Panc1 (cell line): ENCODE results near the gene ATF7. TPM values are rescaled to one million over a fixed set of nuclear protein-coding genes. Genes with fewer than 3 reads are reported as not detected.

ENCODE experiments used
- ATAC-seq: fragments of 200-7000 bp; cut with Tn5 transposase; 2 replicates; pipeline ENCODE4 v1.9.1; 2020; ENCODE audit warnings: mild to moderate bottlenecking, moderate library complexity
- BruUV-seq: library from RNA; stranded (reverse); fragments of 400-500 nt; replicated peaks from 2 replicates; lab custom pipeline; 2021; lab: Mats Ljungman, UMichigan
- CTCF ChIA-PET: fragments of 300-600 bp; sonication (Branson Sonifier 250); formaldehyde crosslinking; loops from one replicate; lab custom pipeline; 2022; ENCODE audit warnings: antibody characterized with exemption; lab: Charles Lee
- POLR2A ChIA-PET: fragments of 300-600 bp; sonication (Branson Sonifier 250); formaldehyde crosslinking; loops from one replicate; lab custom pipeline; 2022; ENCODE audit warnings: antibody characterized with exemption; lab: Charles Lee
- DNase-seq: peaks from one replicate; pipeline ENCODE4 v3.0.0-alpha.2; 2010; ENCODE audit warnings: low read depth, low spot score
- H3K27ac ChIP-seq: 2 replicates; pipeline ENCODE4 v1.5.1; 2011; ENCODE audit warnings: mild to moderate bottlenecking, low read length, inconsistent platforms
- H3K27me3 ChIP-seq: fragments of 200-500 bp; sonication (Bioruptor generic); 2 replicates; pipeline ENCODE4 v1.6.0; 2014; ENCODE audit warnings: low read length, inconsistent platforms; ENCODE audit not compliant: control insufficient read depth, insufficient read depth
- H3K36me3 ChIP-seq: fragments of 200-500 bp; sonication (Bioruptor generic); 2 replicates; pipeline ENCODE4 v1.5.1; 2014; ENCODE audit warnings: inconsistent platforms, mild to moderate bottlenecking, low read length, moderate library complexity; ENCODE audit not compliant: control insufficient read depth, insufficient read depth
- H3K4me1 ChIP-seq: 2 replicates; pipeline ENCODE4 v1.5.1; 2011; ENCODE audit warnings: inconsistent platforms, mild to moderate bottlenecking, low read length, moderate library complexity; ENCODE audit not compliant: control insufficient read depth, insufficient read depth
- H3K4me3 ChIP-seq, 2 experiments: 2 replicates each; pipeline ENCODE4 v1.5.1; 2011 to 2012; ENCODE audit warnings: low read depth in 2 of 2, low read length in 2 of 2, mild to moderate bottlenecking in 2 of 2, inconsistent platforms in 1 of 2, moderate library complexity in 1 of 2
- H3K9me3 ChIP-seq: fragments of 200-500 bp; sonication (Bioruptor generic); 2 replicates; pipeline ENCODE4 v1.5.1; 2014; ENCODE audit warnings: low read depth, mild to moderate bottlenecking, inconsistent platforms, low read length, moderate library complexity; ENCODE audit not compliant: control insufficient read depth, insufficient read depth
- POLR2AphosphoS5 ChIP-seq: IDR thresholded peaks from 2 replicates; pipeline ENCODE4 v1.6.1; 2012; ENCODE audit warnings: mild to moderate bottlenecking, low read depth, low read length, moderate library complexity
- SIN3A ChIP-seq: IDR thresholded peaks from 2 replicates; pipeline ENCODE4 v1.6.1; 2012; ENCODE audit warnings: low read depth, mild to moderate bottlenecking, low read length, moderate library complexity, borderline replicate concordance; ENCODE audit not compliant: insufficient read depth
- TCF7L2 ChIP-seq: IDR thresholded peaks from 2 replicates; pipeline ENCODE4 v1.6.1; 2011; ENCODE audit warnings: mild to moderate bottlenecking, low read depth, low read length, inconsistent platforms
- in situ Hi-C: cut with HindIII; loops from 2 replicates; pipeline ENCODE4 v1.10.0; 2016; ENCODE audit warnings: low sequenced_read_pairs, low pct_unique_long_range_greater_than_20kb
- intact Hi-C: fragments of 100-400 bp; cut with micrococcal nuclease; formaldehyde crosslinking; loops from one replicate; pipeline ENCODE4 v1.10.0; 2022; ENCODE audit not compliant: unreplicated experiment
- total RNA-seq: library from RNA; stranded (reverse); gene quantifications from one replicate; pipeline ENCODE4 v1.2.1, GENCODE V29; 2021; ENCODE audit not compliant: unreplicated experiment
- TF ChIP-seq, protein P1 (sequence below), 2 experiments: IDR thresholded peaks; 2 replicates each; pipeline ENCODE4 v1.6.1; 2011 to 2012; ENCODE audit warnings: low read depth in 2 of 2, control low read depth in 1 of 2, low read length in 1 of 2, mild to moderate bottlenecking in 1 of 2, moderate library complexity in 1 of 2; ENCODE audit not compliant: insufficient read depth in 1 of 2
- TF ChIP-seq, protein P2 (sequence below): fragments of 450-650 bp; IDR thresholded peaks from 2 replicates; pipeline ENCODE4 v1.5.1; 2017; ENCODE audit warnings: mild to moderate bottlenecking

The ATF7 gene
- total RNA-seq, 1 experiment from 2014 or later: 29.5 TPM

DNA sequence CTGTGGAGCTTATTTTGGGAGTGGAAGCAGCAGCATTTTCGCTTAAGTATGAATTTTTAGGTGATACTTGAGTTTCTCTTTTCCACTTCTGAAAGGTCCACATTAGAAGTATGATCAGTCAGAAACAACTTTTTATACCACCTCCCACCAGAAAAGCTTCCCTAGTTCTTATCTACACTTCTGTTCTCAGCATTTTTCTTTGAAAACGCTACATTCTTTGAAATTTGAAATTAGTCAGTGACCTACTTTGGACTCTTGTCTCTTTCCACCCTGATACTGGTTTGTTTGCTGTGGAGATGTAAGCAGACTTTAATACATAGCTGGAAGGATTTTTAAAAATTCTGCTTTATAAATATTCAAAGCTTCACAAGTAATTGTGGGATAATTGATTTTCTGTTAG is 152.1 kb downstream of the ATF7 start:
- no TSS peak for BruUV-seq
- ChIA-PET POLR2A (no interaction called here), CTCF (no interaction called here)
- TF ChIP-seq, protein P1, sequence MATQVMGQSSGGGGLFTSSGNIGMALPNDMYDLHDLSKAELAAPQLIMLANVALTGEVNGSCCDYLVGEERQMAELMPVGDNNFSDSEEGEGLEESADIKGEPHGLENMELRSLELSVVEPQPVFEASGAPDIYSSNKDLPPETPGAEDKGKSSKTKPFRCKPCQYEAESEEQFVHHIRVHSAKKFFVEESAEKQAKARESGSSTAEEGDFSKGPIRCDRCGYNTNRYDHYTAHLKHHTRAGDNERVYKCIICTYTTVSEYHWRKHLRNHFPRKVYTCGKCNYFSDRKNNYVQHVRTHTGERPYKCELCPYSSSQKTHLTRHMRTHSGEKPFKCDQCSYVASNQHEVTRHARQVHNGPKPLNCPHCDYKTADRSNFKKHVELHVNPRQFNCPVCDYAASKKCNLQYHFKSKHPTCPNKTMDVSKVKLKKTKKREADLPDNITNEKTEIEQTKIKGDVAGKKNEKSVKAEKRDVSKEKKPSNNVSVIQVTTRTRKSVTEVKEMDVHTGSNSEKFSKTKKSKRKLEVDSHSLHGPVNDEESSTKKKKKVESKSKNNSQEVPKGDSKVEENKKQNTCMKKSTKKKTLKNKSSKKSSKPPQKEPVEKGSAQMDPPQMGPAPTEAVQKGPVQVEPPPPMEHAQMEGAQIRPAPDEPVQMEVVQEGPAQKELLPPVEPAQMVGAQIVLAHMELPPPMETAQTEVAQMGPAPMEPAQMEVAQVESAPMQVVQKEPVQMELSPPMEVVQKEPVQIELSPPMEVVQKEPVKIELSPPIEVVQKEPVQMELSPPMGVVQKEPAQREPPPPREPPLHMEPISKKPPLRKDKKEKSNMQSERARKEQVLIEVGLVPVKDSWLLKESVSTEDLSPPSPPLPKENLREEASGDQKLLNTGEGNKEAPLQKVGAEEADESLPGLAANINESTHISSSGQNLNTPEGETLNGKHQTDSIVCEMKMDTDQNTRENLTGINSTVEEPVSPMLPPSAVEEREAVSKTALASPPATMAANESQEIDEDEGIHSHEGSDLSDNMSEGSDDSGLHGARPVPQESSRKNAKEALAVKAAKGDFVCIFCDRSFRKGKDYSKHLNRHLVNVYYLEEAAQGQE (IDR thresholded peaks at IDR 0.05; ENCODE audit: insufficient read depth in 1 of 2, low read depth in 2 of 2, low read length in 1 of 2): no peak
- TF ChIP-seq TCF7L2: no peak
- no peak for TF ChIP-seq SIN3A
- no peak for TF ChIP-seq POLR2AphosphoS5
- TF ChIP-seq, protein P2, sequence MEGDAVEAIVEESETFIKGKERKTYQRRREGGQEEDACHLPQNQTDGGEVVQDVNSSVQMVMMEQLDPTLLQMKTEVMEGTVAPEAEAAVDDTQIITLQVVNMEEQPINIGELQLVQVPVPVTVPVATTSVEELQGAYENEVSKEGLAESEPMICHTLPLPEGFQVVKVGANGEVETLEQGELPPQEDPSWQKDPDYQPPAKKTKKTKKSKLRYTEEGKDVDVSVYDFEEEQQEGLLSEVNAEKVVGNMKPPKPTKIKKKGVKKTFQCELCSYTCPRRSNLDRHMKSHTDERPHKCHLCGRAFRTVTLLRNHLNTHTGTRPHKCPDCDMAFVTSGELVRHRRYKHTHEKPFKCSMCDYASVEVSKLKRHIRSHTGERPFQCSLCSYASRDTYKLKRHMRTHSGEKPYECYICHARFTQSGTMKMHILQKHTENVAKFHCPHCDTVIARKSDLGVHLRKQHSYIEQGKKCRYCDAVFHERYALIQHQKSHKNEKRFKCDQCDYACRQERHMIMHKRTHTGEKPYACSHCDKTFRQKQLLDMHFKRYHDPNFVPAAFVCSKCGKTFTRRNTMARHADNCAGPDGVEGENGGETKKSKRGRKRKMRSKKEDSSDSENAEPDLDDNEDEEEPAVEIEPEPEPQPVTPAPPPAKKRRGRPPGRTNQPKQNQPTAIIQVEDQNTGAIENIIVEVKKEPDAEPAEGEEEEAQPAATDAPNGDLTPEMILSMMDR: no peak
- DNase-seq (no peak), ATAC-seq (no peak)
- Histone ChIP-seq H3K27me3 (no peaks in the 10 kb centered on the region), H3K4me1 (peaks cover 9% of the 10 kb centered on the region; the same call in 1 of the 2 replicates), H3K4me3 (no peak overlapping the region), H3K27ac (no peak overlapping the region), H3K9me3 (no peaks in the 10 kb centered on the region), H3K36me3 (peaks cover 73% of the 10 kb centered on the region)
- intact Hi-C loops: no loop called here
- in situ Hi-C loops: no loop called here

DNA sequence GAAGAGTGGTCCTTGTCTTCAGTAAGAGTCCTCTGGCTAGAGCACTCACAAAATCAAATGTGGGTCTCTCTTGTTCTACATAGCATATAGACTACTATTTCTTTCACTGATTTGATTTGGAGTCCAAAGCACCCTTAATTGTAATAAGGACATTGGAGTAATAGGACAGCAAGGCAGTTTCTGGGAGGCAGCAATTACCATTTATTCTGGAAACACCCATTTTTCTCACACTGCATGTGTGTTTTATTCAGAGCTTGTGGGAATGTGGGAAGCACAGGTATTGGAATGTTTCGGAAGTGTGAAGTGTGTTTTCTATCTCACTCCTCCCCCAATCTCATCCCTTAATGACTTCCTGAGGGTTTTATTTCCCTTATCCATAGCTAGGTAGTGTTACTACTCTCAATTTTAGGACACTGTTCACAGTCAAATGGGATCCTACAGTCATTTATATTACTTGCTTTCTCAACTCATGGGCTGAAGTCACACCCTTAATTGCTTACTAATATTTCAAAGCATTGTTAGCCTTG is 154.1 kb downstream of the ATF7 start:
- no peaks in the 10 kb centered on the region for H3K9me3 ChIP-seq
- intact Hi-C loops (no loop called here), in situ Hi-C loops (no loop called here)
- peaks cover 77% of the 10 kb centered on the region for H3K36me3 ChIP-seq
- H3K4me1 ChIP-seq: peaks cover 7% of the 10 kb centered on the region; the same call in 1 of the 2 replicates
- BruUV-seq: no TSS peak
- H3K4me3 ChIP-seq: no peak overlapping the region
- DNase-seq (no peak), ATAC-seq (no peak)
- ChIA-PET CTCF (interaction anchor here (0.6 to 0.7 kb wide), 2 partner anchors 8 to 157 kb away, joined by 4 to 12 read pairs; no protein-coding TSS in a partner anchor), POLR2A (interaction anchor here (0.5 kb wide), 1 partner anchor 121 kb away, joined by 4 read pairs; no protein-coding TSS in a partner anchor)
- H3K27me3 ChIP-seq: no peaks in the 10 kb centered on the region
- TF ChIP-seq TCF7L2 (no peak), POLR2AphosphoS5 (no peak), SIN3A (no peak)
- TF ChIP-seq, protein P1 (IDR thresholded peaks at IDR 0.05; ENCODE audit: insufficient read depth in 1 of 2, low read depth in 2 of 2, low read length in 1 of 2): no peak
- TF ChIP-seq, protein P2: no peak
- H3K27ac ChIP-seq: no peak overlapping the region
